Left kidney (tissue), 2 donors: ENCODE data around the gene CFAP58. TPM values are rescaled to one million over a fixed set of nuclear protein-coding genes. Genes with fewer than 3 reads are reported as not detected.

Experiments used
- DNase-seq: peaks from one replicate; pipeline ENCODE4 v3.0.0-alpha.2; 2013
- polyA plus RNA-seq: library from polyadenylated mRNA; unstranded; fragments of 120-200 nt; gene quantifications from one replicate; pipeline ENCODE4 v1.2.1, GENCODE V29; 2013; ENCODE audit not compliant: insufficient read length

Gene CFAP58
- polyA plus RNA-seq, 1 donor: 0.47 TPM

- DNase-seq: no peak
These were observed 18.1 kb downstream of the CFAP58 start for GRCh38 chr10:104371753-104372152.

GRCh38 chr10:104374591-104374990, 21.0 kb downstream of the CFAP58 start:
- no peak for DNase-seq

- DNase-seq: no peak
These were observed 23.2 kb downstream of the CFAP58 start for GRCh38 chr10:104376784-104377300.

GRCh38 chr10:104380336-104380735, 26.7 kb downstream of the CFAP58 start:
- no peak for DNase-seq

GRCh38 chr10:104387130-104387888, 33.7 kb downstream of the CFAP58 start:
- no peak for DNase-seq

GRCh38 chr10:104388830-104389229, 35.2 kb downstream of the CFAP58 start:
- DNase-seq: no peak

GRCh38 chr10:104391150-104391968, 37.7 kb downstream of the CFAP58 start:
- DNase-seq: no peak

- no peak for DNase-seq
These were observed 38.3 kb downstream of the CFAP58 start for GRCh38 chr10:104391969-104392296.

- DNase-seq: no peak
These were observed 39.8 kb downstream of the CFAP58 start for GRCh38 chr10:104393387-104393786.

- no peak for DNase-seq
These were observed 42.9 kb downstream of the CFAP58 start for GRCh38 chr10:104396581-104396980.

GRCh38 chr10:104403636-104404035, 50.0 kb downstream of the CFAP58 start:
- no peak for DNase-seq

- DNase-seq: peak; percentile 26
These were observed 53.4 kb downstream of the CFAP58 start for GRCh38 chr10:104406715-104407650.

- DNase-seq: no peak
These were observed 59.9 kb downstream of the CFAP58 start for GRCh38 chr10:104413528-104413927.

- DNase-seq: no peak
These were observed 62.0 kb downstream of the CFAP58 start for GRCh38 chr10:104415526-104416165.

GRCh38 chr10:104416851-104417250, 63.2 kb downstream of the CFAP58 start:
- DNase-seq: no peak

GRCh38 chr10:104417637-104418292, 64.1 kb downstream of the CFAP58 start:
- no peak for DNase-seq

GRCh38 chr10:104424719-104425118, 71.1 kb downstream of the CFAP58 start:
- no peak for DNase-seq

GRCh38 chr10:104427989-104428388, 74.4 kb downstream of the CFAP58 start:
- no peak for DNase-seq

- DNase-seq: no peak
These were observed 76.2 kb downstream of the CFAP58 start for GRCh38 chr10:104429846-104430245.

- DNase-seq: no peak
These were observed 76.7 kb downstream of the CFAP58 start for GRCh38 chr10:104430360-104430759.

GRCh38 chr10:104433669-104434068, 80.0 kb downstream of the CFAP58 start:
- no peak for DNase-seq
